ENCODE measurements around the gene DLX2. TPM values are rescaled to one million over a fixed set of nuclear protein-coding genes. Genes with fewer than 3 reads are reported as not detected.

Gene DLX2
- total and polyA plus RNA-seq, 2 of the 13 experiments (the other 11 are each of a cell fraction or from before 2014, with no cell fraction given): 0.07 to 0.15 TPM

GRCh38 chr2:172072303-172072702 lies 30.4 kb downstream of the DLX2 start:
- ChIA-PET CTCF (ENCODE audit: low intra/inter-chr PET ratio, low total read pairs) (no interaction called here), POLR2A (no interaction called here)
- TF ChIP-seq ZNF672 (CRISPR knock-in tag; IDR thresholded peaks at IDR 0.05): no peak
- TF ChIP-seq ZNF143 (CRISPR knock-in tag; IDR thresholded peaks at IDR 0.05): no peak
- TF ChIP-seq ZNF180 (CRISPR knock-in tag; IDR thresholded peaks at IDR 0.05; ENCODE audit: borderline replicate concordance, low read depth): no peak
- TF ChIP-seq PHF8 (CRISPR knock-in tag; IDR thresholded peaks at IDR 0.05): no peak
- in situ Hi-C loops (cut with HindIII; ENCODE audit: extremely low pct_ligation_motif_present, low pct_unique_long_range_greater_than_20kb) (no loop called here), intact Hi-C loops (cut with micrococcal nuclease; ENCODE audit: unreplicated experiment) (no loop called here)
- Histone ChIP-seq H3K9me3 (ENCODE audit: low read length) (no peaks in the 10 kb centered on the region), H3K4me3 (replicated peaks in 1 of 3; ENCODE audit: insufficient read depth in 1 of 3, low read depth in 2 of 3, low read length in 3 of 3) (no peak overlapping the region), H4K20me1 (ENCODE audit: insufficient read depth, low read length) (no peaks in the 10 kb centered on the region), H3K27ac (ENCODE audit: extremely low read length, insufficient read depth, low read length) (no peak overlapping the region), H3K27me3 (ENCODE audit: control insufficient read depth in 1 of 2, insufficient read depth in 2 of 2, low read length in 2 of 2) (no peaks in the 10 kb centered on the region), H3K4me1 (ENCODE audit: insufficient read depth, low read length) (peaks cover 19% of the 10 kb centered on the region), H3K9ac (ENCODE audit: insufficient read depth, low read depth, low read length) (no peak overlapping the region), H3K79me2 (ENCODE audit: insufficient read depth, low read length) (no peaks in the 10 kb centered on the region), H2AFZ (ENCODE audit: low read length) (no peak overlapping the region), H3K36me3 (replicated peaks in 1 of 2; ENCODE audit: control insufficient read depth in 1 of 2, insufficient read depth in 2 of 2, low read length in 2 of 2) (no peaks in the 10 kb centered on the region), H3K4me2 (ENCODE audit: low read depth, low read length) (no peak overlapping the region)
- no peak for ATAC-seq
- no peak for FAIRE-seq
- DNase-seq (ENCODE audit: low spot score): no peak
- 84% methylated on average over 3 of the region's 3 CpGs for WGBS (ENCODE audit: low lambda C conversion rate)
- no TSS peak for BruUV-seq (replicated peaks)

DNA sequence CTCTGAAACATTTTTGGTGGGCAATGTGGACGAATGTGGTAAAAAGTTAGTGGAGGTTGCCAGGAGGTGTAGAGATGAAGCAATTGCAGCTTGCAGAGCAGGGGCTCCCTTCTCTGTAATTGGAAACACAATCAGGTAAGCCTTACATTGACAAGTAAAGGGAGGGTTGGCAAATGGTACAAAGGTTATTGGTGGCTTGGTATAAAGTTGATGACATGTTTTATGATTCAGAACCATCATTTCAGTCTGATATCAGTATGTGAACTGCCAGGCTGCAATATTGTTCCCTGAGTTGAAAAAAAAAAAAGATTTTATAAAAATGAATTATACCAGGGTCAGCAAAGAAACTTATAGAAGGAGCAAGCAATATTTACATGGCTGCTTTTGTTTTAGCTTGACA lies 31.8 kb downstream of the DLX2 start:
- TF ChIP-seq GPN1 (CRISPR knock-in tag; IDR thresholded peaks at IDR 0.05; ENCODE audit: borderline replicate concordance) (no peak), SCMH1 (CRISPR knock-in tag; IDR thresholded peaks at IDR 0.05; ENCODE audit: borderline replicate concordance) (no peak), ZNF891 (CRISPR knock-in tag; IDR thresholded peaks at IDR 0.05) (no peak), DMAP1 (CRISPR knock-in tag; IDR thresholded peaks at IDR 0.05) (no peak), RARG (CRISPR knock-in tag; IDR thresholded peaks at IDR 0.05; ENCODE audit: low read depth) (no peak), ZNF749 (CRISPR knock-in tag; IDR thresholded peaks at IDR 0.05; ENCODE audit: borderline replicate concordance) (no peak), SALL2 (CRISPR knock-in tag; IDR thresholded peaks at IDR 0.05) (no peak), MXD4 (CRISPR knock-in tag; IDR thresholded peaks at IDR 0.05) (no peak), NR3C1 (CRISPR knock-in tag; IDR thresholded peaks at IDR 0.05) (no peak), ZNF761 (CRISPR knock-in tag; conservative IDR thresholded peaks at IDR 0.05) (no peak), ZNF383 (CRISPR knock-in tag; IDR thresholded peaks at IDR 0.05; ENCODE audit: borderline replicate concordance) (no peak), MBD4 (IDR thresholded peaks at IDR 0.05; ENCODE audit: borderline replicate concordance, low read length) (no peak), ZNF652 (CRISPR knock-in tag; IDR thresholded peaks at IDR 0.05; ENCODE audit: borderline replicate concordance, low read depth) (no peak), ERF (CRISPR knock-in tag; IDR thresholded peaks at IDR 0.05) (no peak)
- TF ChIP-seq, protein P1, sequence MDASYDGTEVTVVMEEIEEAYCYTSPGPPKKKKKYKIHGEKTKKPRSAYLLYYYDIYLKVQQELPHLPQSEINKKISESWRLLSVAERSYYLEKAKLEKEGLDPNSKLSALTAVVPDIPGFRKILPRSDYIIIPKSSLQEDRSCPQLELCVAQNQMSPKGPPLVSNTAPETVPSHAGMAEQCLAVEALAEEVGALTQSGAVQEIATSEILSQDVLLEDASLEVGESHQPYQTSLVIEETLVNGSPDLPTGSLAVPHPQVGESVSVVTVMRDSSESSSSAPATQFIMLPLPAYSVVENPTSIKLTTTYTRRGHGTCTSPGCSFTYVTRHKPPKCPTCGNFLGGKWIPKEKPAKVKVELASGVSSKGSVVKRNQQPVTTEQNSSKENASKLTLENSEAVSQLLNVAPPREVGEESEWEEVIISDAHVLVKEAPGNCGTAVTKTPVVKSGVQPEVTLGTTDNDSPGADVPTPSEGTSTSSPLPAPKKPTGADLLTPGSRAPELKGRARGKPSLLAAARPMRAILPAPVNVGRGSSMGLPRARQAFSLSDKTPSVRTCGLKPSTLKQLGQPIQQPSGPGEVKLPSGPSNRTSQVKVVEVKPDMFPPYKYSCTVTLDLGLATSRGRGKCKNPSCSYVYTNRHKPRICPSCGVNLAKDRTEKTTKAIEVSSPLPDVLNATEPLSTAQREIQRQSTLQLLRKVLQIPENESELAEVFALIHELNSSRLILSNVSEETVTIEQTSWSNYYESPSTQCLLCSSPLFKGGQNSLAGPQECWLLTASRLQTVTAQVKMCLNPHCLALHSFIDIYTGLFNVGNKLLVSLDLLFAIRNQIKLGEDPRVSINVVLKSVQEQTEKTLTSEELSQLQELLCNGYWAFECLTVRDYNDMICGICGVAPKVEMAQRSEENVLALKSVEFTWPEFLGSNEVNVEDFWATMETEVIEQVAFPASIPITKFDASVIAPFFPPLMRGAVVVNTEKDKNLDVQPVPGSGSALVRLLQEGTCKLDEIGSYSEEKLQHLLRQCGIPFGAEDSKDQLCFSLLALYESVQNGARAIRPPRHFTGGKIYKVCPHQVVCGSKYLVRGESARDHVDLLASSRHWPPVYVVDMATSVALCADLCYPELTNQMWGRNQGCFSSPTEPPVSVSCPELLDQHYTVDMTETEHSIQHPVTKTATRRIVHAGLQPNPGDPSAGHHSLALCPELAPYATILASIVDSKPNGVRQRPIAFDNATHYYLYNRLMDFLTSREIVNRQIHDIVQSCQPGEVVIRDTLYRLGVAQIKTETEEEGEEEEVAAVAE (CRISPR knock-in tag; IDR thresholded peaks at IDR 0.05; ENCODE audit: borderline replicate concordance): no peak
- no peak overlapping the region for H3K4me2 ChIP-seq (ENCODE audit: low read depth, low read length)
- intact Hi-C loops (cut with micrococcal nuclease; ENCODE audit: unreplicated experiment): no loop called here
- no peaks in the 10 kb centered on the region for H4K20me1 ChIP-seq (ENCODE audit: insufficient read depth, low read length)
- ATAC-seq (no peak), DNase-seq (ENCODE audit: low spot score) (no peak), FAIRE-seq (no peak)
- ChIA-PET CTCF (ENCODE audit: low intra/inter-chr PET ratio, low total read pairs) (no interaction called here), POLR2A (no interaction called here)
- BruUV-seq (replicated peaks): no TSS peak
- H3K4me3 ChIP-seq (replicated peaks in 1 of 3; ENCODE audit: insufficient read depth in 1 of 3, low read depth in 2 of 3, low read length in 3 of 3): no peak overlapping the region
- no peaks in the 10 kb centered on the region for H3K79me2 ChIP-seq (ENCODE audit: insufficient read depth, low read length)
- no peaks in the 10 kb centered on the region for H3K9me3 ChIP-seq (ENCODE audit: low read length)
- WGBS (ENCODE audit: low lambda C conversion rate): 88% methylated on average over 1 of the region's 1 CpG
- H3K9ac ChIP-seq (ENCODE audit: insufficient read depth, low read depth, low read length): no peak overlapping the region
- H3K27ac ChIP-seq (ENCODE audit: extremely low read length, insufficient read depth, low read length): no peak overlapping the region
- H2AFZ ChIP-seq (ENCODE audit: low read length): no peak overlapping the region
- H3K4me1 ChIP-seq (ENCODE audit: insufficient read depth, low read length): peaks cover 19% of the 10 kb centered on the region
- H3K36me3 ChIP-seq (replicated peaks in 1 of 2; ENCODE audit: control insufficient read depth in 1 of 2, insufficient read depth in 2 of 2, low read length in 2 of 2): no peaks in the 10 kb centered on the region
- no peaks in the 10 kb centered on the region for H3K27me3 ChIP-seq (ENCODE audit: control insufficient read depth in 1 of 2, insufficient read depth in 2 of 2, low read length in 2 of 2)
- in situ Hi-C loops (cut with HindIII; ENCODE audit: extremely low pct_ligation_motif_present, low pct_unique_long_range_greater_than_20kb): no loop called here
